Transverse colon (tissue), 4 donors: ENCODE results near the gene CDC25B. TPM values are rescaled to one million over a fixed set of nuclear protein-coding genes. Genes with fewer than 3 reads are reported as not detected.

Experiments
- DNase-seq: peaks from one replicate; pipeline ENCODE4 v3.0.0-alpha.2; 2019
- H3K27ac ChIP-seq, 4 donors: fragments of 200-600 bp; sonication (generic); 2 replicates each; pipeline ENCODE4 v1.5.1; 2016 to 2018; ENCODE audit warnings: inconsistent platforms in 4 of 4
- H3K27me3 ChIP-seq: fragments of 200-600 bp; sonication (generic); 2 replicates; pipeline ENCODE4 v1.5.1; 2017; ENCODE audit warnings: inconsistent platforms
- H3K36me3 ChIP-seq, 4 donors: fragments of 200-600 bp; sonication (generic); 2 replicates each; pipeline ENCODE4 v1.5.1; 2017 to 2019; ENCODE audit warnings: inconsistent platforms in 4 of 4
- H3K4me1 ChIP-seq, 4 donors: fragments of 200-600 bp; sonication (generic); 2 replicates each; pipeline ENCODE4 v1.5.1; 2017 to 2020; ENCODE audit warnings: inconsistent platforms in 4 of 4
- H3K4me3 ChIP-seq, 4 donors: fragments of 200-600 bp; sonication (generic); 1 replicate in 1 of 4; 2 replicates in 3 of 4; pipeline versions ENCODE4 v1.5.1 to v1.6.1; 2017 to 2019; ENCODE audit warnings: inconsistent platforms in 4 of 4
- H3K9me3 ChIP-seq, 2 donors: fragments of 200-600 bp; sonication (generic); 2 replicates each; pipeline ENCODE4 v1.5.1; 2017 to 2019; ENCODE audit warnings: inconsistent platforms in 2 of 2
- EP300 ChIP-seq: sonication (generic); formaldehyde crosslinking; IDR thresholded peaks from one replicate; pipeline ENCODE4 v1.6.1; 2017; ENCODE audit warnings: antibody characterized with exemption, low read depth
- POLR2A ChIP-seq: fragments of 450-650 bp; IDR thresholded peaks from one replicate; pipeline ENCODE4 v1.6.1; 2016; ENCODE audit warnings: antibody characterized with exemption, mild to moderate bottlenecking, moderate library complexity
- POLR2AphosphoS5 ChIP-seq, 3 donors: sonication (generic); formaldehyde crosslinking; IDR thresholded peaks; one replicate each; pipeline ENCODE4 v1.6.1; 2016; ENCODE audit warnings: antibody characterized with exemption in 3 of 3
- WGBS, 2 donors: methylation state at CpG; one replicate each; pipeline ENCODE4 v1.1.5; 2018; ENCODE audit warnings: low coverage in 1 of 2; 5-methylcytosine and 5-hydroxymethylcytosine counted together
- in situ Hi-C, 4 donors: fragments of 200-750 bp; cut with MboI; loops; one replicate each; pipeline versions ENCODE4 v1.15.0 to v1.15.1; 2017; ENCODE audit warnings: low sequenced_read_pairs in 3 of 4, low pct_ligation_motif_present in 1 of 4, low pct_unique_long_range_greater_than_20kb in 1 of 4
- intact Hi-C: fragments of 100-400 bp; cut with DNase I; formaldehyde crosslinking; loops from one replicate; pipeline ENCODE4 v1.15.1; 2023; ENCODE audit warnings: low total_unique reads
- total RNA-seq, 4 donors: library from RNA; depleted of rRNA; stranded (reverse); fragments of >200 nt; gene quantifications; one replicate each; pipeline ENCODE4 v1.1.0, GENCODE V29; 2016
- TF ChIP-seq, protein P1 (sequence below), 5 experiments: fragments of 200-600 bp in 3 of 5; fragments of 450-650 bp in 2 of 5; sonication (generic) in 3 of 5; IDR thresholded peaks; 1 replicate in 2 of 5; 2 replicates in 3 of 5; pipeline ENCODE4 v1.5.1; 2016 to 2017; ENCODE audit warnings: antibody characterized with exemption in 5 of 5, inconsistent platforms in 3 of 5, mild to moderate bottlenecking in 2 of 5, moderate library complexity in 1 of 5

Gene CDC25B
- total RNA-seq, 4 donors from 2014 or later, result 14.1 to 89.4 (median 39.5) TPM

DNA sequence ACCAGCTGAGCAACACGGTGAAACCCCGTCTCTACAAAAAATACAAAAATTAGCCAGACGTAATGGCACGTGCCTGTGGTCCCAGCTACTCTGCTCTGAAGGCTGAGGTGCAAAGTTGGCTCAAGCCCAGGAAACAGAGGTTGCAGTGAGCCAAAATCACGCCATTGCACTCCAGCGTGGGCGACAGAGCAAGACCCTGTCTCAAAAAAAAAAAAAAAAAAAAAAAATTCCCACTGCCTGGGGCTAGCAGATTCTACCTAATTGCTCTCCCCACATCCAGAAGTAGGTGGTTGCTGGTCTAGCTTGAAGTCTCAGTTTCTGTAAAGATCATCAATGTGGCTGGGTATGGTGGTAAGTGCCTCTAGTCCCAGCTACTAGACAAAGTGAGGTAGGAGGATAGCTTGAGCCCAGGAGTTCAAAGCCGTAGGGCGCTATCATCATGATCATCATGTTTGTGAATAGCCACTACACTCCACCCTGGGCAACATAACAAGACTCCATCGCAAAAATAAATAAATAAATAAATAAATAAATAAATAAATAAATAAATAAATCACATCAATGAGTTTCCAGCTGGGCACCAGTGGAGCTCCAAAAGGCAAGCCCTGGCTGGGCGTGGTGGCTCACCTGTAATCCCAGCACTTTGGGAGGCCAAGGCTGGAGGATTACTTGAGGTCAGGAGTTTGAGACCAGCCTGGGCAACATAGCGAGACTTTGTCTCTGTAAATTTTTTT, 17.9 kb downstream of the CDC25B start:
- 60 to 69% methylated on average over 2 to 12 of the region's 12 CpGs for WGBS, 2 donors
- H3K27me3 ChIP-seq, result no peaks in the 10 kb centered on the region
- H3K4me1 ChIP-seq, result peaks cover 18 to 52% (median 47%) of the 10 kb centered on the region in 4 donors
- H3K27ac ChIP-seq, result peak overlapping the region; percentile 86 to 97 (median 92)
- H3K9me3 ChIP-seq, result no peaks in the 10 kb centered on the region
- intact Hi-C loops (no loop called here), in situ Hi-C loops (no loop called here)
- no peak for DNase-seq
- TF ChIP-seq POLR2AphosphoS5 (IDR thresholded peaks at IDR 0.05) (no peak), POLR2A (no peak), EP300 (no peak)
- TF ChIP-seq, protein P1, sequence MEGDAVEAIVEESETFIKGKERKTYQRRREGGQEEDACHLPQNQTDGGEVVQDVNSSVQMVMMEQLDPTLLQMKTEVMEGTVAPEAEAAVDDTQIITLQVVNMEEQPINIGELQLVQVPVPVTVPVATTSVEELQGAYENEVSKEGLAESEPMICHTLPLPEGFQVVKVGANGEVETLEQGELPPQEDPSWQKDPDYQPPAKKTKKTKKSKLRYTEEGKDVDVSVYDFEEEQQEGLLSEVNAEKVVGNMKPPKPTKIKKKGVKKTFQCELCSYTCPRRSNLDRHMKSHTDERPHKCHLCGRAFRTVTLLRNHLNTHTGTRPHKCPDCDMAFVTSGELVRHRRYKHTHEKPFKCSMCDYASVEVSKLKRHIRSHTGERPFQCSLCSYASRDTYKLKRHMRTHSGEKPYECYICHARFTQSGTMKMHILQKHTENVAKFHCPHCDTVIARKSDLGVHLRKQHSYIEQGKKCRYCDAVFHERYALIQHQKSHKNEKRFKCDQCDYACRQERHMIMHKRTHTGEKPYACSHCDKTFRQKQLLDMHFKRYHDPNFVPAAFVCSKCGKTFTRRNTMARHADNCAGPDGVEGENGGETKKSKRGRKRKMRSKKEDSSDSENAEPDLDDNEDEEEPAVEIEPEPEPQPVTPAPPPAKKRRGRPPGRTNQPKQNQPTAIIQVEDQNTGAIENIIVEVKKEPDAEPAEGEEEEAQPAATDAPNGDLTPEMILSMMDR (IDR thresholded peaks at IDR 0.05), result no peak
- no peaks in the 10 kb centered on the region for H3K36me3 ChIP-seq
- H3K4me3 ChIP-seq, result no peak overlapping the region

DNA sequence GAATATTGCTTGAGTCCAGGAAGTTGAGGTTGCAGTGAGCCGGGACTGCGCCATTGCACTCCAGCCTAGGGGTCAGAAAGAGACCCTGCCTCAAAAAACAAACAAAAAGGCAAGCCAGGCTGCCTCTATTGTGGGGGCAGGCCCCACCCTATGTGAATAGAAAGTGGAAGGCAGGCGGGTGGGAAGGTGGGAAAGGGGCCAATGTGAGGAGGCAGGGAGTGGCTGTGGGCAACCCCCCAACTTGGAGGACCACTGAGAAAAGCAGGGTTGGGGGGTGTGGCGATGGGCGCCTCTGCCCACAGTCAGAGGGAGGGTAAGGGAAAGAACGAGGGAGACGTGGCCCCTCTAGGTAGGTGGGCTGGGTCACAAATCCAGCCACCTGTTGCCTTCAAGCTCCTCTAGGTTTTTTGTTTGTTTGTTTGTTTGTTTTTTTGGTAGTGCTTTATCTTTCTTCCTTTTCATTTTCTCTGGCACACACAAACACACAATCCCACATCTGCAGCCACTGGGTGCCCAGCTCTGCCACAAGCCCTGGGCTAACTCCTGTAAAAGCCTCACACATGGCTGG, 18.9 kb downstream of the CDC25B start:
- H3K27me3 ChIP-seq, result no peaks in the 10 kb centered on the region
- no peak overlapping the region for H3K4me3 ChIP-seq
- in situ Hi-C loops, result no loop called here
- DNase-seq, result no peak
- no peak overlapping the region for H3K27ac ChIP-seq
- no peaks in the 10 kb centered on the region for H3K9me3 ChIP-seq
- intact Hi-C loops, result no loop called here
- H3K36me3 ChIP-seq, result no peaks in the 10 kb centered on the region
- 64 to 81% methylated on average over 3 to 7 of the region's 7 CpGs for WGBS, 2 donors
- TF ChIP-seq EP300 (no peak), POLR2AphosphoS5 (IDR thresholded peaks at IDR 0.05) (no peak), POLR2A (no peak)
- peaks cover 24 to 53% (median 48%) of the 10 kb centered on the region in 4 donors for H3K4me1 ChIP-seq

DNA sequence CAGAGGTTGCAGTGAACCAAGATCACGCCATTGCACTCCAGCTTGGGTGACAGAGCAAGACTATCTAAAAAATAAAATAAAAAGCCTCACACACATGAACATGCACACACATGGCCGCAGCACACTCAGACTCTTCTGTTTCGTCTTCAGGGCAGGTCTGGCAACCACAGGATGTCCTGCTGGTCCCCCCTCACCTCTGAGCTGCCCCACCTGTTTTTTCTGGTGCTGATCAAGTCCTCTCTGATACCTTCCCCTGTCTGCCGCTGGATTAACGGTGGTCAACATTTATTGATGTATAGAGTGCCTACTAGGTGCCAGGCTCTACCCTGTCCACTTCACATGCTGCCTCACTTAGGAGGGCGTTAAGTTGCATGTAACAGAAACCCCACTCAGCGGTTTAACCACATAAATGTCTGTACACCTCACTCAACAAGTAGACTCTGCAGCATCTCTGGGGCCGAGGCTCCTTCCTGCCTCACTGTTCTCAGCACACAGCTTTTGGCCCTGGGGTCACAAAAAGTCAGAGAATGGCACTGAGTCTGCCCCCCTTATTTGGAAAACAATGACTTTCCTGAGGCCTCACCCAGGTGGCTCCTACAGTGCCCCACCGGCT, 19.7 kb downstream of the CDC25B start:
- peaks cover 20 to 47% (median 41%) of the 10 kb centered on the region in 4 donors for H3K4me1 ChIP-seq

DNA sequence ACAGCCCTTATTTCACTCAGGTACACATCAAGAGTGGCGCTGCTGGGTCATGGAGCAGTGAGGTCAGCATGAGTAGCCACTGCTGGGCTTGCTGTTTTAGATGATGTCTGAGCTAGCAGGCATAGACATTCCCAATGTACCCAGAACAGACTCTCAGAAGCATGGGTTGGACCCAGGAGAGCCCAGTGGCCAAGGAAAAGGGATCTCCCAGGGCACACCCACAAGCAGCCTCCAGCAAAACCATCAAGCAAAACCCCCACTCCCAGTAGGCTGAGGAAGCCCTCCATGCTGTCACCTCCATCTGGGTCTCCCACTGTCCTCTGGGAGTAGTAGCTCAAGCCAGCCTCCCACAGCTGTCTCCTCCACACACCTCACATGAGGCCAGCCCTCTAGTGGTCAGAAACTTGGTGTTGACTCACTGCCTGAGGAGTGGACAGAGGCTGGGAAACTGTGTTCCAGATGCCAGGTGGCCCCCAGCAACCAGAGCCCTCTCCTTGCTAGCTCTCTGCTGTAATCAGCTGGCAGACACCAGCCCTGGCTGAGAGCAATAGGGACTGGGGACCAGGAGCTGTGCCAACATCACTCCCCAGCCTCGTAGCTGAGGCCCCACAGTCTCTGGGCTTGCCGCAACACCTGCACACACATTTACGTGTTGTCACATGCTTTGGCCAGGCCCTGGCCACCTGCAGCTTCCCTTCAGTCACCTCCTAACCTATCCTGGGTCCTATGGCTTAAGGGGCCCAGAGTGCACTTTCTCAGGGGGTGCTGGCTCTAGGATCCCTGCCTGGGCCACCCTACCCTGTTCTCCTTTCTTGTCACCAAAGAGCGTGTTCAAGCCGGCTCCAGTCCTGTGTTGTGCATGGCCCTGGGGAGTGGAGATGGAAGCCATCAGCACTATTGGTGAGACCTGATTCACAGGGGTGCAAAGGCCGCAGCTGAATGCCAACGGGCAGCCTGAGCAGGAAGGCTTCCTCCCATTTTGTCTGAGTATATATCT, 22.3 kb downstream of the CDC25B start:
- Histone ChIP-seq H3K9me3 (no peaks in the 10 kb centered on the region), H3K4me3 (no peak overlapping the region), H3K4me1 (peaks cover 17 to 32% (median 28%) of the 10 kb centered on the region in 4 donors), H3K36me3 (peaks cover 0 to 7% (median 0%) of the 10 kb centered on the region in 4 donors), H3K27ac (peak overlapping the region; percentile 95 to 97 (median 96)), H3K27me3 (no peaks in the 10 kb centered on the region)
- 70 to 100% methylated on average over 2 to 8 of the region's 8 CpGs for WGBS, 2 donors
- in situ Hi-C loops, result no loop called here
- intact Hi-C loops, result loop anchor here (2.0 kb wide), 1 partner anchor 32 kb away; the partner anchor contains the start of gene CENPB
- DNase-seq, result peak; percentile 82
- TF ChIP-seq POLR2AphosphoS5 (IDR thresholded peaks at IDR 0.05), result no peak
- TF ChIP-seq, protein P1 (IDR thresholded peaks at IDR 0.05), result peak; percentile 63 to 85 (median 71)

More for the DNA sequence above, 19.7 kb downstream of the CDC25B start:
- no peak overlapping the region for H3K27ac ChIP-seq
- no peak for DNase-seq
- no peaks in the 10 kb centered on the region for H3K27me3 ChIP-seq
- TF ChIP-seq POLR2AphosphoS5 (IDR thresholded peaks at IDR 0.05) (no peak), EP300 (no peak), POLR2A (no peak)
- TF ChIP-seq, protein P1 (IDR thresholded peaks at IDR 0.05), result no peak
- H3K36me3 ChIP-seq, result no peaks in the 10 kb centered on the region
- intact Hi-C loops, result no loop called here
- in situ Hi-C loops, result no loop called here
- no peak overlapping the region for H3K4me3 ChIP-seq
- no peaks in the 10 kb centered on the region for H3K9me3 ChIP-seq
- 63 to 93% methylated on average over 5 to 9 of the region's 9 CpGs for WGBS, 2 donors
